ENCODE measurements around the gene PTPN9. TPM values are rescaled to one million over a fixed set of nuclear protein-coding genes. Genes with fewer than 3 reads are reported as not detected.

Gene PTPN9
- total and polyA plus RNA-seq, 2 of the 13 experiments (the other 11 are each of a cell fraction or from before 2014, with no cell fraction given): 16.6 to 19.9 TPM

DNA sequence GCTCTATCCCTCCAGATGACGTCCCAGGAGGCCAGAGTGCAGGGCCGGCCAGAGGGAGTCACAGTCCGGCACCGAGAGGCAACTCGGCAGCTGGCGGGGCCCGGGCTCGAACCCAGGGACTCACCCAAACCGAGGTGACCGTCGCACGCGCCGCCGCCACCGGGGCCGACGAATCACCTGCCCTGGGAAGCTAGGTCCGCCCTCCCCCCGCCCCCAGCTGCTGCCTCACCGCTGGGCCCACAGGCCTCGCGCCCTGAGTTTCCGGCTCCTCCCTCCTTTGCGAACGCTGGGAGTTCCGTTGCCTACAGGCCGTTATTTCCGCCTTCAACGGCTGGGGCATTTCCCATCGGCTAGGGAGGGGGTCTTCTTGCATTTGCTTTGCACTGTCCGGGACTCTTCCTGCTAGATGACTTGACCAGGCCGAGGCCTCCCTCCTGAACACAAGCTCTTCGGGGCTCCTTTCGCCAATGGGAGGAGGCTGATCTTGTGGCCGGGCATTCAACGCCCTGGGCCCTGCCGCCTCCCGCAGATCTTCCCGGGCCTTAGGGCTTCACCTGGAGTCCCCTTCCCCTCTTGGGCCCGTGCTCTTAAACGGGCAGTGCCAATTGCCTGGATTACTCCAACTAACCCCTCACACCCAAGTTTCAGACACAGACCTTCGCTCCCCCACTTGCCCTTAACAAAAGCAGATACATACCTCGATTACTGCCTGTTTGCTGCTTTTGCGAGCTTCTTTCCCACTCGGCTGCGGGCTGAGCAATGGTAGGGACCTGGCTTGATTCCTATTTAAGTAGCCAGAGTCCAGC is 46.6 kb upstream of the PTPN9 start, which contains the start of gene SNUPN (continued):
- 0 out of 2 replicates have a peak, but pooled peaks have one; percentile 86 for TF ChIP-seq ZNF775 (CRISPR knock-in tag; IDR thresholded peaks at IDR 0.05; ENCODE audit: borderline replicate concordance)
- peak; percentile 56; the same call in 1 of the 2 replicates for TF ChIP-seq ZNF788 (CRISPR knock-in tag; IDR thresholded peaks at IDR 0.05; ENCODE audit: borderline replicate concordance)
- TF ChIP-seq TAF15 (IDR thresholded peaks at IDR 0.05; ENCODE audit: low read depth, low read length, poor library complexity, severe bottlenecking): no peak
- TF ChIP-seq, protein P1, sequence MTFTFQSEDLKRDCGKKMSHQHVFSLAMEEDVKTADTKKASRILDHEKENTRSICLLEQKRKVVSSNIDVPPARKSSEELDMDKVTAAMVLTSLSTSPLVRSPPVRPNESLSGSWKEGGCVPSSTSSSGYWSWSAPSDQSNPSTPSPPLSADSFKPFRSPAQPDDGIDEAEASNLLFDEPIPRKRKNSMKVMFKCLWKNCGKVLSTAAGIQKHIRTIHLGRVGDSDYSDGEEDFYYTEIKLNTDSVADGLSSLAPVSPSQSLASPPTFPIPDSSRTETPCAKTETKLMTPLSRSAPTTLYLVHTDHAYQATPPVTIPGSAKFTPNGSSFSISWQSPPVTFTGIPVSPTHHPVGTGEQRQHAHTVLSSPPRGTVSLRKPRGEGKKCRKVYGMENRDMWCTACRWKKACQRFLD (CRISPR knock-in tag; IDR thresholded peaks at IDR 0.05; ENCODE audit: borderline replicate concordance): no peak; the same call in 1 of the 2 replicates
- no peak for TF ChIP-seq POLR2AphosphoS2 (IDR thresholded peaks at IDR 0.05; ENCODE audit: low read depth, low read length)
- TF ChIP-seq, protein P2, sequence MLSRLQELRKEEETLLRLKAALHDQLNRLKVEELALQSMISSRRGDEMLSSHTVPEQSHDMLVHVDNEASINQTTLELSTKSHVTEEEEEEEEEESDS (CRISPR knock-in tag; IDR thresholded peaks at IDR 0.05; ENCODE audit: borderline replicate concordance): no peak
- peak; percentile 89 for TF ChIP-seq RBFOX2 (IDR thresholded peaks at IDR 0.05; ENCODE audit: low read depth, low read length)
- TF ChIP-seq, protein P3, sequence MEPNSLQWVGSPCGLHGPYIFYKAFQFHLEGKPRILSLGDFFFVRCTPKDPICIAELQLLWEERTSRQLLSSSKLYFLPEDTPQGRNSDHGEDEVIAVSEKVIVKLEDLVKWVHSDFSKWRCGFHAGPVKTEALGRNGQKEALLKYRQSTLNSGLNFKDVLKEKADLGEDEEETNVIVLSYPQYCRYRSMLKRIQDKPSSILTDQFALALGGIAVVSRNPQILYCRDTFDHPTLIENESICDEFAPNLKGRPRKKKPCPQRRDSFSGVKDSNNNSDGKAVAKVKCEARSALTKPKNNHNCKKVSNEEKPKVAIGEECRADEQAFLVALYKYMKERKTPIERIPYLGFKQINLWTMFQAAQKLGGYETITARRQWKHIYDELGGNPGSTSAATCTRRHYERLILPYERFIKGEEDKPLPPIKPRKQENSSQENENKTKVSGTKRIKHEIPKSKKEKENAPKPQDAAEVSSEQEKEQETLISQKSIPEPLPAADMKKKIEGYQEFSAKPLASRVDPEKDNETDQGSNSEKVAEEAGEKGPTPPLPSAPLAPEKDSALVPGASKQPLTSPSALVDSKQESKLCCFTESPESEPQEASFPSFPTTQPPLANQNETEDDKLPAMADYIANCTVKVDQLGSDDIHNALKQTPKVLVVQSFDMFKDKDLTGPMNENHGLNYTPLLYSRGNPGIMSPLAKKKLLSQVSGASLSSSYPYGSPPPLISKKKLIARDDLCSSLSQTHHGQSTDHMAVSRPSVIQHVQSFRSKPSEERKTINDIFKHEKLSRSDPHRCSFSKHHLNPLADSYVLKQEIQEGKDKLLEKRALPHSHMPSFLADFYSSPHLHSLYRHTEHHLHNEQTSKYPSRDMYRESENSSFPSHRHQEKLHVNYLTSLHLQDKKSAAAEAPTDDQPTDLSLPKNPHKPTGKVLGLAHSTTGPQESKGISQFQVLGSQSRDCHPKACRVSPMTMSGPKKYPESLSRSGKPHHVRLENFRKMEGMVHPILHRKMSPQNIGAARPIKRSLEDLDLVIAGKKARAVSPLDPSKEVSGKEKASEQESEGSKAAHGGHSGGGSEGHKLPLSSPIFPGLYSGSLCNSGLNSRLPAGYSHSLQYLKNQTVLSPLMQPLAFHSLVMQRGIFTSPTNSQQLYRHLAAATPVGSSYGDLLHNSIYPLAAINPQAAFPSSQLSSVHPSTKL (CRISPR knock-in tag; IDR thresholded peaks at IDR 0.05): peak; percentile 65
- TF ChIP-seq ZNF7 (CRISPR knock-in tag; IDR thresholded peaks at IDR 0.05): no peak
- TF ChIP-seq FOXK1 (CRISPR knock-in tag; IDR thresholded peaks at IDR 0.05; ENCODE audit: borderline replicate concordance, low read depth): peak; percentile 39; the same call in 1 of the 2 replicates
- 0 out of 2 replicates have a peak, but pooled peaks have one; percentile 11 for TF ChIP-seq ZNF782 (CRISPR knock-in tag; IDR thresholded peaks at IDR 0.05; ENCODE audit: borderline replicate concordance)
- peak; percentile 43; the same call in 1 of the 2 replicates for TF ChIP-seq ZNF264 (CRISPR knock-in tag; IDR thresholded peaks at IDR 0.05)
- no peak for TF ChIP-seq MTF1 (CRISPR knock-in tag; IDR thresholded peaks at IDR 0.05)
- no peak for TF ChIP-seq XRCC5 (optimal IDR thresholded peaks at IDR 0.05; ENCODE audit: low read length)
- no peak for TF ChIP-seq JDP2 (CRISPR knock-in tag; IDR thresholded peaks at IDR 0.05; ENCODE audit: borderline replicate concordance)
- TF ChIP-seq, protein P4, sequence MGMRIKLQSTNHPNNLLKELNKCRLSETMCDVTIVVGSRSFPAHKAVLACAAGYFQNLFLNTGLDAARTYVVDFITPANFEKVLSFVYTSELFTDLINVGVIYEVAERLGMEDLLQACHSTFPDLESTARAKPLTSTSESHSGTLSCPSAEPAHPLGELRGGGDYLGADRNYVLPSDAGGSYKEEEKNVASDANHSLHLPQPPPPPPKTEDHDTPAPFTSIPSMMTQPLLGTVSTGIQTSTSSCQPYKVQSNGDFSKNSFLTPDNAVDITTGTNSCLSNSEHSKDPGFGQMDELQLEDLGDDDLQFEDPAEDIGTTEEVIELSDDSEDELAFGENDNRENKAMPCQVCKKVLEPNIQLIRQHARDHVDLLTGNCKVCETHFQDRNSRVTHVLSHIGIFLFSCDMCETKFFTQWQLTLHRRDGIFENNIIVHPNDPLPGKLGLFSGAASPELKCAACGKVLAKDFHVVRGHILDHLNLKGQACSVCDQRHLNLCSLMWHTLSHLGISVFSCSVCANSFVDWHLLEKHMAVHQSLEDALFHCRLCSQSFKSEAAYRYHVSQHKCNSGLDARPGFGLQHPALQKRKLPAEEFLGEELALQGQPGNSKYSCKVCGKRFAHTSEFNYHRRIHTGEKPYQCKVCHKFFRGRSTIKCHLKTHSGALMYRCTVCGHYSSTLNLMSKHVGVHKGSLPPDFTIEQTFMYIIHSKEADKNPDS (CRISPR knock-in tag; IDR thresholded peaks at IDR 0.05): no peak
- TF ChIP-seq HNRNPH1 (optimal IDR thresholded peaks at IDR 0.05; ENCODE audit: low read depth, low read length): no peak
- TF ChIP-seq, protein P5, sequence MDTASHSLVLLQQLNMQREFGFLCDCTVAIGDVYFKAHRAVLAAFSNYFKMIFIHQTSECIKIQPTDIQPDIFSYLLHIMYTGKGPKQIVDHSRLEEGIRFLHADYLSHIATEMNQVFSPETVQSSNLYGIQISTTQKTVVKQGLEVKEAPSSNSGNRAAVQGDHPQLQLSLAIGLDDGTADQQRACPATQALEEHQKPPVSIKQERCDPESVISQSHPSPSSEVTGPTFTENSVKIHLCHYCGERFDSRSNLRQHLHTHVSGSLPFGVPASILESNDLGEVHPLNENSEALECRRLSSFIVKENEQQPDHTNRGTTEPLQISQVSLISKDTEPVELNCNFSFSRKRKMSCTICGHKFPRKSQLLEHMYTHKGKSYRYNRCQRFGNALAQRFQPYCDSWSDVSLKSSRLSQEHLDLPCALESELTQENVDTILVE (CRISPR knock-in tag; IDR thresholded peaks at IDR 0.05): peak; percentile 85

All from HepG2 (cell line).